Measurements from ENCODE around the gene MYL12A.
"Not testable (repeated sequence)": the region's sequence is repeated elsewhere in the genome, so short reads cannot be mapped to it uniquely, and the experiment has no call there.

MYL12A gene

DNA sequence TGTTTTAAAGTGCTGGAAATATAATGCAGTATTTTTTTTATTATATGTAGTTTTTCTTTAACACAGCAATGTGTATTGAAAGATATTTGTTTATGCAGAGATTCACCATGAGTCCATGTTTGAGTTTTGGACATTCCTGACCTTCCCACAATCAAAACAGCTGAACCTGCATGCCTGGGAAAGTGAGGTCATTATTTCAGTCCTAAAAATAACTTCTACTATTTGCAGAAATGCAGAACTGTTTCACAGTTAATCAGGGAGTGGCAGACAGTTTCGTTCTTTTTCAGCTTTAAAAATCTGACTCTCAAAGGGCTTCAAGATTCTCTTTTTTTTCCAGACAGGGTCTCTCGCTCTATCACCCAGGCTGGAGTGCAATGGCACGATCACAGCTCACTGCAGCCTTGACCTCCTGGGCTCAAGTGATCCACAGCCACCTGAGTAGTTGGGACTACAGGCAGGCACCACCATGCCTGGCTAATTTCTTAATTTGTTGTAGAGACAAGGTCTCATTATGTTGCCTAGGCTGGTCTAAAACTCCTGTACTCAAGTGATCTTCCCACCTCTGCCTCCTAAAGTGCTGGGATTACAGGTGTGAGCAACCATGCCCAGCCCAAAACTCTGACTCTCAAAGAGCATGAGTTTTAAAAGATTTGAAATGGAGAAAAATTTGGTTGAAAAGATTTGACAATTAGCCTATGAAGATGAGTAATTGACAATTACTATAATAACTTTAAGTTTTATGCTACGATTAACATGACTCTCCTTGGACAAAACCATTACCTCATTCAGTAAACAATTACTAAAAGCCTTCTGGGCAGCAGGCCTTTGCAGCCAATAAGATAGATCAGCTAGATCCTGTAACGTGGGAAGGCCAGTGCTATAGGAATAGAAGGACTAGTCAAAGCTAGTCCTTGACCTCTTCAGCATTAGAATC, 9.4 kb downstream of the MYL12A start:
- no peak for DNase-seq

- no peak for DNase-seq
Observed at GRCh38 chr18:3257627-3258120, 10.1 kb downstream of the MYL12A start.

- no peak for DNase-seq
Observed at GRCh38 chr18:3260995-3261372, 13.4 kb downstream of the MYL12A start.

GRCh38 chr18:3261373-3262233, 14.0 kb downstream of the MYL12A start, which contains the start of gene MYL12B:
Gene MYL12B, plus strand, starts transcription at chr18:3262133. Its CDS starts 10,766 bp downstream, at chr18:3272899.
- DNase-seq = peak; percentile 78

GRCh38 chr18:3262234-3263131, 14.9 kb downstream of the MYL12A start:
- peak; percentile 40 for DNase-seq

GRCh38 chr18:3263132-3263700, 15.6 kb downstream of the MYL12A start:
- no peak for DNase-seq

GRCh38 chr18:3264362-3264761, 16.8 kb downstream of the MYL12A start:
- no peak for DNase-seq

GRCh38 chr18:3265564-3266033, 18.0 kb downstream of the MYL12A start:
- no peak for DNase-seq

DNA sequence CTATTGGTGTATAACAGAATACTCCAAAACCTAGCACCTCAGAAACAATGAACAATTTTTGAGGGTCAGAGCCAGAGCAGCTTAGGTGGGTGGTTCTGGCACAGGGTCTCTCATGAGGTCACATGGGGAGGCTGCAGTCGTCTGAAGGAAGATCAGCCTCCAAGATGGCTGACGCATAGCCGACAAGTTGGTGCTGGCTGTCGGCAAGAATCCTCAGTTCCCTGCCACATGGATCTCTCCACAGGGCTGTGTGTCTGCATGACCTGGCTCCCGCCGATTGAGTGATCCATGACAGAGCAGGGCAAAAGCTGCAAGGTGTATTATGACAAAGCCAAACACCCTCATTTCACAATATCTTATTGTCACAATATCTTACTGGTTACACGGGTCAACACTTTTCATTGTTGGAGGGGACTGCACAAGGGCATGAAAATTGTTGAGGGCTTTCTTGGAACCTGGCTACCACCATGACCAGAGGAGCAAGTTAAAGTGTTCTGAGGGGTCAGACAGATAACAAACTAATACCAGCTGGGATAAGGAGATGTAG, 18.5 kb downstream of the MYL12A start:
- DNase-seq = no peak

DNA sequence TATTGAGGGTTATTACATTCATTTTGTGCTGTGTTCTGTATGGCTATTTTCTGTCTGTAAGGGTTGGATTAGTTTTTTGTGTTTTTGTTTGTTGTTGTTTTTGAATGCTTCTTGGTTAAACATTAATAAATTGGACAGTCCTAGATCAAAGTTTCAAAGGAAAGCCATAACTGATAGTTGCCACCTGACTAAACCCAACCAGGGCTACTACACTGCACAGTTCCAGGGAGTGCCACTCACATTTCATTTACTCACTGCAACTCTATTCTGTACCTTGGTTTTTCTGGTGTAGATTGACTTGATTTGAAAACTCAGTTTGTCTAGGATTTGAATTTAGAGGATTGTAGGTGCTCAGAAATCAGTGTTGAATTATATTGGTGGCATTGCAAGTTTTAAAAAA, 20.7 kb downstream of the MYL12A start:
- no peak for DNase-seq

DNA sequence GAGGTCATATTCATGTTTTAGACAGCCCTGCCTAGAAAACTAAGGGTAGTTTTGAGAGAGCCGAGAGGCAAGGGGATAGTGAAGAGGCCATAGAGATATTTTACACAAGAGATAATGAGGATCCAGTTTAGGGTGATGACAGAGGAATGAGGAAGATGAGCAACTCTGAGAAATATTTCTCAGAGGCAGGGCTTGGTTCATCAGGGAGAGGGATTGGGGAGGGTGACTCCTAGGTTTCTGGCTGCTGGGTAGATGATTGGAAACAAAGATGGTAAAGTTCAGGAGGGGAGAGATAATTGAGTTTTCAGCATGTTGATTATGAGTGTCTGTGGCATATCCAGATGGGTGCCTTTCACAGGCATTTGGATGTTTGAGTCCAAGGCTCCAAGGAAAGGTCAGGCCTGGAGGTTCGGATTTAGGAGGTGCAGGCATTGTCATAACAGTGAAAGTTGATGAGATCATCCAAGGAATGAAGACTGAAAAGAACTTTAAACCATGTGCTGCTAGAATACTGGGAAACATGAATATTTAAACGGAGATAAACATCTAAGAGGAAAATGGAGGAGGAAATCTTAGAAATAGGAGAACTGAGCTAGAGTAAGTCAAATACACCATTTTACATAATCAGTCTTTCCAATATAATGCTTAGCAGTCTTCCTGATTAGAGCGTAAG, 21.8 kb downstream of the MYL12A start:
- no peak for DNase-seq

- DNase-seq = no peak
Observed at GRCh38 chr18:3269914-3270299, 22.3 kb downstream of the MYL12A start.

- no peak for DNase-seq
Observed at GRCh38 chr18:3273042-3273441, 25.4 kb downstream of the MYL12A start.

GRCh38 chr18:3277643-3278213, 30.1 kb downstream of the MYL12A start:
- DNase-seq = not testable (repeated sequence)

GRCh38 chr18:3279201-3280185, 31.9 kb downstream of the MYL12A start:
- DNase-seq = no peak

GRCh38 chr18:3281456-3282400, 34.1 kb downstream of the MYL12A start:
- DNase-seq = no peak

GRCh38 chr18:3283253-3283863, 35.8 kb downstream of the MYL12A start:
- DNase-seq = no peak

GRCh38 chr18:3283908-3284307, 36.3 kb downstream of the MYL12A start:
- DNase-seq = no peak
